ENCODE results near the gene TMEM198.

Gene TMEM198

DNA sequence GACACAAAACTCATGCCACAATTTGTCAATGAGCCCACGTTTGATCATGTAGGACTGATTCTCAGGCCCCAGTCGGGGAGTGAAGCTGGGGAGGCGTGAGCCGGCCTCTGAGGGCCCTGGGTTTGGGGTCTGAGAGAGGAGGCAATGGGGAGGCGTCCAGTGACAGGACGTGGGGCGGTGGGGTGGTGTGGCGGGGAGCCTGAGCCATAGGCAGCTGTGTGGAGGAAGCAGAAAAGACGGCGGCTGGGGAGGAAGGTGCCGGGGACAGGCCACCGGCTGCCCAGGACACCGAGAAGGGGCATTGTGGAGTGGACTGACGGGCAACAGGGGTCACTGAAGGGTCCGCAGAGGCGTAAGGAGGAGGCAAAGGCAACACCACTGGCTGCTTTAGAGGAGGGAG lies 7.4 kb upstream of the TMEM198 start:
- TF ChIP-seq, protein P1, sequence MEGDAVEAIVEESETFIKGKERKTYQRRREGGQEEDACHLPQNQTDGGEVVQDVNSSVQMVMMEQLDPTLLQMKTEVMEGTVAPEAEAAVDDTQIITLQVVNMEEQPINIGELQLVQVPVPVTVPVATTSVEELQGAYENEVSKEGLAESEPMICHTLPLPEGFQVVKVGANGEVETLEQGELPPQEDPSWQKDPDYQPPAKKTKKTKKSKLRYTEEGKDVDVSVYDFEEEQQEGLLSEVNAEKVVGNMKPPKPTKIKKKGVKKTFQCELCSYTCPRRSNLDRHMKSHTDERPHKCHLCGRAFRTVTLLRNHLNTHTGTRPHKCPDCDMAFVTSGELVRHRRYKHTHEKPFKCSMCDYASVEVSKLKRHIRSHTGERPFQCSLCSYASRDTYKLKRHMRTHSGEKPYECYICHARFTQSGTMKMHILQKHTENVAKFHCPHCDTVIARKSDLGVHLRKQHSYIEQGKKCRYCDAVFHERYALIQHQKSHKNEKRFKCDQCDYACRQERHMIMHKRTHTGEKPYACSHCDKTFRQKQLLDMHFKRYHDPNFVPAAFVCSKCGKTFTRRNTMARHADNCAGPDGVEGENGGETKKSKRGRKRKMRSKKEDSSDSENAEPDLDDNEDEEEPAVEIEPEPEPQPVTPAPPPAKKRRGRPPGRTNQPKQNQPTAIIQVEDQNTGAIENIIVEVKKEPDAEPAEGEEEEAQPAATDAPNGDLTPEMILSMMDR (IDR thresholded peaks at IDR 0.05; ENCODE audit: poor library complexity, severe bottlenecking) = no peak
- Histone ChIP-seq H3K4me1 (ENCODE audit: insufficient read depth, poor library complexity, severe bottlenecking) (peaks cover 9% of the 10 kb centered on the region), H3K36me3 (ENCODE audit: low read depth) (peaks cover 24% of the 10 kb centered on the region), H3K4me3 (ENCODE audit: severe bottlenecking) (no peak overlapping the region), H3K9me3 (ENCODE audit: severe bottlenecking) (no peaks in the 10 kb centered on the region), H3K27ac (ENCODE audit: poor library complexity, severe bottlenecking) (no peak overlapping the region), H3K27me3 (ENCODE audit: insufficient read depth, poor library complexity, severe bottlenecking) (no peaks in the 10 kb centered on the region)
- DNase-seq (ENCODE audit: low spot score) (no peak), ATAC-seq (ENCODE audit: low read depth) (no peak)

DNA sequence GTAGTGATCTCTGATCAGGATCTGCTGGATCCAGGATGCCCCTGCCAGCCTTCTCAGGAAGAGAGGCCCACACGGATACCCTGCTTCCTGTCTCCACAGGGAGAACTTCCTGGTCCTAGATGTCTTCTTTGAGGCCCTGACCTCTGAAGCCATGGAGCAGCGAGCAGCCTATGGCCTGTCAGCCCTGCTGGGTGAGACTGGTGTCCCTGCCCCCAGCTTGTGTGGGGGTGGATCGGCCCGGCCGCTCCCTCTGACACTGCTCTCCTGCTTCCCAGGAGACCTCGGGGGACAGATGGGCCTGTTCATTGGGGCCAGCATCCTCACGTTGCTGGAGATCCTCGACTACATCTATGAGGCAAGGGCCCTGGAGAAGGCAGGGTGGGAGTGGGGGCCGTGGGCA lies 6.9 kb upstream of the TMEM198 start:
- TF ChIP-seq, protein P1 (IDR thresholded peaks at IDR 0.05; ENCODE audit: poor library complexity, severe bottlenecking) = no peak
- H3K27me3 ChIP-seq (ENCODE audit: insufficient read depth, poor library complexity, severe bottlenecking) = no peaks in the 10 kb centered on the region
- ATAC-seq (ENCODE audit: low read depth) (no peak), DNase-seq (ENCODE audit: low spot score) (no peak)
- peaks cover 27% of the 10 kb centered on the region for H3K36me3 ChIP-seq (ENCODE audit: low read depth)
- H3K27ac ChIP-seq (ENCODE audit: poor library complexity, severe bottlenecking) = no peak overlapping the region
- H3K9me3 ChIP-seq (ENCODE audit: severe bottlenecking) = no peaks in the 10 kb centered on the region
- H3K4me1 ChIP-seq (ENCODE audit: insufficient read depth, poor library complexity, severe bottlenecking) = peaks cover 9% of the 10 kb centered on the region
- H3K4me3 ChIP-seq (ENCODE audit: severe bottlenecking) = no peak overlapping the region

DNA sequence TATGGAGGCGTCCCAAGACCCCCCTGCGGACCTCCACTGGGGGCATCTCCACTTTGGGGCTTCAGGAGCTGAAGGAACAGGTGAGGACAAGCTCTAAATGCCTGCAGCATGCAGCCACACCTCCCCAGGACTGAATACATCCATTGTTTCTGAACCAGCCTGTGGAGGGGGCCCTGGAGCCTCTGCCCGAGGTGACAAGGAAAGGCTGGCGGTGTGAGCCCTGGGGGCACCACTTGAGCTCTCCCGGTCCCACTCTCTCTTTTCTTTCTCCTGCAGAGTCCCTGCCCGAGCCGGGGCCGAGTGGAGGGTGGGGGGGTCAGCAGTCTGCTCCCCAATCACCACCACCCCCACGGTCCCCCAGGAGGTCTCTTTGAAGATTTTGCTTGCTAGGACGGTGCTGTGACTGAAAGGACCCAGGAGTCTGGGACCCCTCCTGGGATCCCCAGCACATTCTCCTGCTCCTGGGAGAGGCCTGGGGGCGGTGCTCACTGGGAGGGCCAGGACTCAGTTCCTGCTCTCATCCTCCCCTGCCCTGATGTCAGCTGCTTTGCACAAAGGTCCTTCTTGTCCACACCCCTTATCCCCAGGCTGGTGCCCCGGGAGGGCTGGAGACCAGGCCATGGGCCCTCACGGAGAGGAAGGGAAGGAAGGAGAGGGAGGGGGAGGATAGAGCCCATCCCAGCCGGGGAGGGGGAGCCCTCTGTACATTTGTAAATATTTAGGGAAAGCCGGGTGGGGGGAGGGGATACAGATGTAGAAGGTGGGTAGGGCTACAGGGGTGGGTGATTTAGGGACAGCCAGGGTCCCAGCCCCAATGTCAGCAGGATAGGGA lies 6.0 kb upstream of the TMEM198 start:
- H3K27me3 ChIP-seq (ENCODE audit: insufficient read depth, poor library complexity, severe bottlenecking) = no peaks in the 10 kb centered on the region
- H3K4me3 ChIP-seq (ENCODE audit: severe bottlenecking) = no peak overlapping the region
- peaks cover 9% of the 10 kb centered on the region for H3K4me1 ChIP-seq (ENCODE audit: insufficient read depth, poor library complexity, severe bottlenecking)
- TF ChIP-seq, protein P1 (IDR thresholded peaks at IDR 0.05; ENCODE audit: poor library complexity, severe bottlenecking) = no peak
- peak overlapping the region; percentile 4 for H3K27ac ChIP-seq (ENCODE audit: poor library complexity, severe bottlenecking)
- H3K9me3 ChIP-seq (ENCODE audit: severe bottlenecking) = no peaks in the 10 kb centered on the region
- no peak for DNase-seq (ENCODE audit: low spot score)
- ATAC-seq (ENCODE audit: low read depth) = no peak
- peaks cover 27% of the 10 kb centered on the region for H3K36me3 ChIP-seq (ENCODE audit: low read depth)

DNA sequence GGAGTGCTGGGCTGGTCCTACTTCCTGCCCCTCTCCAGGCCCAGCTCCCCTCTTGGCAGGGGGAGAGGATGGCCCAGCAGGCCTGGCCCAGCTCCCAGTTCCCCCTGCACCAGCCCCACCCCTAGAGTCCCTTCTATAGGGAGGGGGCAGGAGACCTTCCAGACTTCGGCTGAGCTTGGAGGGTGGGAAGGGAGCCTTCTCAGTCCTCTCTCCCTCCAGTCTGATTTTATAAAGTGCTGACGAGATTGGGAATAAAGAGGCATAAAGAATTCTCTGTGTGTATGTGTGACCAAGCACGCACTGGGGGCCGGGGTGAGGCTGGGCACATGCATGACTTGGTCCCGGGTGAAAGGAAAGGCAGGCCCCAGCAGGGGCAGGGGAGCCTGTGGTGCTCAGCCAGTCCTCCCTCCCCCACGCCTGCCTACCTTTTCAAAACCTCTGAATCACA lies 5.3 kb upstream of the TMEM198 start:
- no peak for DNase-seq (ENCODE audit: low spot score)
- TF ChIP-seq, protein P1 (IDR thresholded peaks at IDR 0.05; ENCODE audit: poor library complexity, severe bottlenecking) = no peak
- H3K4me1 ChIP-seq (ENCODE audit: insufficient read depth, poor library complexity, severe bottlenecking) = peaks cover 9% of the 10 kb centered on the region
- no peaks in the 10 kb centered on the region for H3K27me3 ChIP-seq (ENCODE audit: insufficient read depth, poor library complexity, severe bottlenecking)
- H3K4me3 ChIP-seq (ENCODE audit: severe bottlenecking) = no peak overlapping the region
- H3K27ac ChIP-seq (ENCODE audit: poor library complexity, severe bottlenecking) = peak overlapping the region; percentile 4
- ATAC-seq (ENCODE audit: low read depth) = no peak
- H3K36me3 ChIP-seq (ENCODE audit: low read depth) = peaks cover 27% of the 10 kb centered on the region
- H3K9me3 ChIP-seq (ENCODE audit: severe bottlenecking) = no peaks in the 10 kb centered on the region
